LNCAP (cell line): ENCODE results near the gene SNX15.

Experiments
- TF ChIP-seq, protein P1 (sequence below): fragments of 450-650 bp; IDR thresholded peaks from 2 replicates; pipeline ENCODE4 v1.5.1; 2017; ENCODE audit warnings: mild to moderate bottlenecking

The SNX15 gene

DNA sequence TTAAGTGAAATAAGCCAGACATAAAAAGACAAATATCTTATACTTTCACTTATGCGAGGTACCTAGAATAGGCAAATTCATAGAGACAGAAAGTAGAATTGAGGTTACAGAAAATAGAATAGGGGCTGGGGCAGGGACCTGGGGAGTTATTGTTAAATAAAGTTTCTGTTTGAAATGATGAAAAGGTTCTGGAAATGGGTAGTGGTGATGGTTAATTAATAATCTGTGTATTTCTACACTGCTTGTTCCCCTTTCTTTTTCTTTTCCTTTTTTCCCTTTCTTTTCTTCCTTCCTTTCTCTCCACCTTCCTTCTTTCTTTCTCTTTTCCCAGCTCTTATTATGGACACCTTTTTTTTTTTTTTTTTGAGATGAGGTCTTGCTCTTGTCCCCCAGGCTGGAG, 28.3 kb downstream of the SNX15 start:
- TF ChIP-seq, protein P1, sequence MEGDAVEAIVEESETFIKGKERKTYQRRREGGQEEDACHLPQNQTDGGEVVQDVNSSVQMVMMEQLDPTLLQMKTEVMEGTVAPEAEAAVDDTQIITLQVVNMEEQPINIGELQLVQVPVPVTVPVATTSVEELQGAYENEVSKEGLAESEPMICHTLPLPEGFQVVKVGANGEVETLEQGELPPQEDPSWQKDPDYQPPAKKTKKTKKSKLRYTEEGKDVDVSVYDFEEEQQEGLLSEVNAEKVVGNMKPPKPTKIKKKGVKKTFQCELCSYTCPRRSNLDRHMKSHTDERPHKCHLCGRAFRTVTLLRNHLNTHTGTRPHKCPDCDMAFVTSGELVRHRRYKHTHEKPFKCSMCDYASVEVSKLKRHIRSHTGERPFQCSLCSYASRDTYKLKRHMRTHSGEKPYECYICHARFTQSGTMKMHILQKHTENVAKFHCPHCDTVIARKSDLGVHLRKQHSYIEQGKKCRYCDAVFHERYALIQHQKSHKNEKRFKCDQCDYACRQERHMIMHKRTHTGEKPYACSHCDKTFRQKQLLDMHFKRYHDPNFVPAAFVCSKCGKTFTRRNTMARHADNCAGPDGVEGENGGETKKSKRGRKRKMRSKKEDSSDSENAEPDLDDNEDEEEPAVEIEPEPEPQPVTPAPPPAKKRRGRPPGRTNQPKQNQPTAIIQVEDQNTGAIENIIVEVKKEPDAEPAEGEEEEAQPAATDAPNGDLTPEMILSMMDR: no peak

DNA sequence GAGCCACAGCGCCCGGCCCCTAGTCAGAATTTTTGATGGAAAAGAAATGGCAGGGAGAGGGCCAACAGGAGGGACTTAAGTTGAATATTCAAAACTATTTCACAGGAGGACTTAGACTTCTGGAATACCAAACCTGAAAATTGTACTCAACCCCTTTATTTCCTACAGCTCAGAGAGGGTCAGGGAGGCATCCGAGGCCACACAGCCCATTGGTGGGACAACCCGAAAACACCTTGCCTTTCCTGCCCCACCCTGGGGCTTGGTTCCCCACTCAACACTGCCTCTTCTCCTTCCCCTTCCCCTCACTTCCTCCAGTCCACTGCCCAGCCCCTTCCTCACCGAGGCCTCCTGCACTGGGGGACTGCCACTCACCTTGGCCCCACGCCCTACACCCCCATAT, 29.8 kb downstream of the SNX15 start:
- TF ChIP-seq, protein P1: no peak

DNA sequence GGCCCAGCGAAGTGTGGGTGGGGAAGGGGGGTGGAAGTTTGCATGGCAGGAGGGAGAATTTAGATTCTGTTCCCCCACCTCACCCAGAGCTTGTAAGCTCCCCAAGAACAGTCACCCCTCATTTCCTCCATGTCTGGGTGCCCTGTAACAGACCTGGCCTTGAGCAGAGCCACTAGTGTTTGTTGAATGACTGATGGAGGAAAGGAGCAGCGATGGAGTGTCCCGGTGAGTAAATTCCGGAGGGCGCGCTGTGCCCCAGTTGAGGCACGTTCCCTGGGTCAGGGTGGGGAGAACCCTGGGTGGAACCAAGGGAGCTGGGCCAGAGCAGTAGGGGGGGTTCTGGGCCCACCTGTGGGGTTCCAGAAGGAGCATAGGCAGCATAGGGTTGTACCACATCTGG, 30.3 kb downstream of the SNX15 start:
- TF ChIP-seq, protein P1: no peak

DNA sequence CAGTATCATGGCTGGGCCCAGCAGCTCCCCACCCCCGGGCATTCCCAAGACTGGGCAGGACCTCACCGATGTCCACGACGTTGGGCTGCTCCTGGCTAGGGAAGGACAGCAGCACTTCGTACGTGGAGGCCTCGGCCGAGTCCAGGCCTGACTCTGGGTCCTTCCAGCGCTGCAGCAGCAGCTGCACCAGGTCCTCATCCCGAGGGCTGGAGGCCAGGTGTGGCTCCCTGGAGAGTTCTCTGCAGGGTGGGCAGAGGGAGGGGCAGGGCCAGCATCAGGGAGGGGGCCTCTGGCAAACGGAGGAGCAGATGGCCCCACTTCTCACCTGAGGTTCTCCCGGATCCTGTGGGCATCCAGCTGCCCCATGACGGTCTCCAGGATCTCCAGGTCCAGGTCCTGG, 30.8 kb downstream of the SNX15 start:
- TF ChIP-seq, protein P1: no peak

DNA sequence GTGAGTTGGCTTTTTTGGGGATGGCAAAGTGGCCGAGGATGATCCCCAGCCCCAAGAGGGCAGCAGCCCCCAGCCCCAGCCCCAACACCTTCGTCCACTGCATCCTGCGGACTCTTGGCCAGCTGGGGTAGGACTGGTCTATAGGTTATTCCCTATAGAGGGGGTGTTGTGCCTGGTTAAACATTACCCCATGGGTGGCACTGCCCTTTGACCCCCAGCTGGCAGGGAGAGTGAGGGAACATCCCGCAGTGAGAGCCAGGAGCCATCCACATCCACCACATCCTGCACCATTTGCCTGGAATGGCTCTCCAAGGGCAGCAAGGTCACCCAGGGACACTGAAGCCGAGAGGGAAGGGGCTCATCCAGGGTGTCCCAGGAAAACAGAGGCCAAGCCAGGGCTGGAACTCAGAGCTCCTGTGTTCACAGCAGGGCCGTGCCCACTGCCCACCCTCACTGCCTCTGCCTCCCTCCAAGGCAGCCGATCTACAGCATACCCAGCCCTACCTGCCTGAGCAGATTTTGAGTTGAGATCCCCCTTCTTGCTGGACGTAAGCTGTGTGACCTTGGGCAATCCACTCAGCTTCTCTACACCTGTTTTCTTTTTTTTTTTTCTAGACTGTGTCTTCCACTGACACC, 31.3 kb downstream of the SNX15 start, which contains the start of gene NAALADL1:
TSS of gene NAALADL1 (minus strand) at position 135 of the 636 bp plus-strand sequence. CDS start at position 103, 32 bp downstream.
- TF ChIP-seq, protein P1: no peak

DNA sequence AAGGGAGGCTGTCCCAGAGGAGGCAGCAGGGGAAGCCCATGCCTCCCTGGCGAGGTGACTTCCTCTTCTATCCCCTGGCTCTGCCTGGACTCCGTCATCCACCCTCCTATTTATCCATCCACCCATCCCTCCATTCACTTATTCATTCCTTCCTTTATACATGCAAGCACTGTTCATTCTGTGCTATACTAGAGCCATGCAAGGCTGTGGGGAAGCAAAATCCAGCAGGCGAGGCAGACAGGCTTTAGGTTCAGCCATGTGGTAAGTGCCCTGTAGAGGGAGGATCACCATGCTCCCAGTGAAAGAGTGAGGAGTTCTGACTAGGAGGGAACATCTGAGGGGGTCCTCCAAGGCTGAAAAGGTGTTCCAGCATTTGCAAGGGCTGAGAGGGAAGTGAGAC, 32.3 kb downstream of the SNX15 start:
- TF ChIP-seq, protein P1: no peak

DNA sequence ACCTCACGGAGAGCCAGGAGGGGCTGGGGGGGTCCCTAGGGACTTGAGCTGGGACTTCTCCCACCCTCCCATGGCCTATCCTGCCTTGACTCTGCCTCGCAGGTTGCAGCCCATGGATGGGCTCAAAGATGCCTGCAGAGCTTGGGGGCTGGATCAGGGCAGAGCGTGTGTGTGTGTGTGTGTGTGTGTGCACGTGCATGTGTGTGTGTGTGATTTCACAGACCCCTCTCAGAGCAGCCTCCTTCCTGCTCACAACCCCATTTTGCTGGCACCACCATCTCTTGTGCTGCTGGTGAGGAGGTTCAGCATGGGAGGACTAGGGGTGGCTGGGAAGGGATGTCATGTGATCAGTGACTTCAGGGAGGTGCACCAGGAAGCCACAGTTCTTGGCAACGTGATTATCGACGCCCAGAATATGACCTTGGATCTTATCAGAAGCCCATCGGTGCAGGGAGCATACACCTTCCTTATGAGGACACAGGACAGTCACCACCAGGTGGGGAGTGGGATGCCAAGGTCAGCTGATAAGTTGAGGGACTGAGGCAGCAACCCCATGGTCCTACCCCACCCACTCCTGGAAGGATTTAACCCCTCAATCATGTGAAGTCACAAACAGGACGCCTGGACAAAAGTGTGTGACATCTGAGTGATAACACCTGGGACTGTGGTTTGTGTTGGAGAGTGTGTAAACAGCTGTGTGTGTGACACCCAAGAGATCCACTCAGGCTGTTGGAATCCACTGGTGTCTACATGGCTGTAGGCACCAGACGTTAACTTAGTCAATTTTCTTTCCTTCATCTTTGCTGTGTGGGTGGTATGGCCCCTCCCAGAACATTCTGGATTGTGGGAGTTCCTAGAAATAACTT, 33.0 kb downstream of the SNX15 start:
- TF ChIP-seq, protein P1: no peak
